GM23338 (cell line): Measurements from ENCODE around the gene LCP1.

ENCODE experiments used
- CREB1 ChIP-seq: fragments of 250-450 bp; sonication (Bioruptor Pico); IDR thresholded peaks from 2 replicates; pipeline ENCODE4 v1.5.0; 2020; ENCODE audit warnings: low read depth, mild to moderate bottlenecking, moderate library complexity
- EZH2 ChIP-seq: fragments of 200-600 bp; sonication (generic); IDR thresholded peaks from one replicate; pipeline ENCODE4 v1.8.0; 2017; ENCODE audit warnings: antibody characterized with exemption, mild to moderate bottlenecking, low read depth; ENCODE audit not compliant: unreplicated experiment
- EZH2phosphoT487 ChIP-seq: fragments of 200-600 bp; sonication (generic); IDR thresholded peaks from one replicate; pipeline ENCODE4 v1.8.1; 2018; ENCODE audit warnings: antibody characterized with exemption; ENCODE audit not compliant: unreplicated experiment
- JUNB ChIP-seq: IDR thresholded peaks from one replicate; pipeline ENCODE4 v1.6.1; 2016; ENCODE audit warnings: antibody characterized with exemption; ENCODE audit not compliant: unreplicated experiment
- NANOG ChIP-seq: IDR thresholded peaks from 2 replicates; pipeline ENCODE4 v1.6.1; 2016; ENCODE audit warnings: antibody characterized with exemption, borderline replicate concordance
- POLR2AphosphoS5 ChIP-seq: IDR thresholded peaks from 2 replicates; pipeline ENCODE4 v1.6.1; 2016; ENCODE audit warnings: antibody characterized with exemption, low read depth
- STAT1 ChIP-seq: IDR thresholded peaks from one replicate; pipeline ENCODE4 v1.6.1; 2016; ENCODE audit warnings: antibody characterized with exemption; ENCODE audit not compliant: unreplicated experiment
- TF ChIP-seq, protein P1 (sequence below): IDR thresholded peaks from one replicate; pipeline ENCODE4 v1.6.1; 2018; ENCODE audit warnings: antibody characterized with exemption; ENCODE audit not compliant: unreplicated experiment
- TF ChIP-seq, protein P2 (sequence below), 2 experiments: fragments of 200-600 bp in 1 of 2; sonication (generic) in 1 of 2; conservative IDR thresholded peaks; 2 replicates each; pipeline versions ENCODE4 v1.5.1 to v1.6.1; 2016 to 2017; ENCODE audit warnings: antibody characterized with exemption in 2 of 2, low read depth in 2 of 2, mild to moderate bottlenecking in 2 of 2, moderate library complexity in 1 of 2
- TF ChIP-seq, protein P3 (sequence below): IDR thresholded peaks from 2 replicates; pipeline ENCODE4 v1.6.1; 2016; ENCODE audit warnings: antibody characterized with exemption
- TF ChIP-seq, protein P4 (sequence below): fragments of 250-450 bp; sonication (Bioruptor Pico); IDR thresholded peaks from 2 replicates; pipeline ENCODE4 v1.5.0; 2020; ENCODE audit warnings: mild to moderate bottlenecking, moderate library complexity

DNA sequence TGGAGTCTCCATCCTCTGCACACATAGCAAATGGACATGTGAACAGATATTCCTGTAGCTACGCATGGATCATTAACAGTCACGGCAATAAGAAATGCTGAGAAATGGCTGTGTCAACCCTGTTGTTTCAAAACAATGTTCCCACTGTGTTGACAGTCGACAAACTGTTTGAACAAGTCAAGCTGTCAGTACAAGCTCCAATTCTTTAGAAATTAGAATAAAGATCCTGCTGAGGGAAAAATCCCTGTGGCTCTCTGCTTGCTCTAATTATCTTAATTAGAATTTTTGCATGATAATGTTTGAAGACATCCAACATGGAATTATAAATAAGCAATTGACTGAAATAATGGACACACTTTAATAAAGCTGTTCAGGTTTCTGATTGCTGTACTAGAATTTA is 39.2 kb downstream of the LCP1 start:
- TF ChIP-seq EZH2 (no peak), POLR2AphosphoS5 (no peak), NANOG (no peak), STAT1 (no peak), EZH2phosphoT487 (no peak), CREB1 (CRISPR knock-in tag) (no peak), JUNB (no peak)
- TF ChIP-seq, protein P1, sequence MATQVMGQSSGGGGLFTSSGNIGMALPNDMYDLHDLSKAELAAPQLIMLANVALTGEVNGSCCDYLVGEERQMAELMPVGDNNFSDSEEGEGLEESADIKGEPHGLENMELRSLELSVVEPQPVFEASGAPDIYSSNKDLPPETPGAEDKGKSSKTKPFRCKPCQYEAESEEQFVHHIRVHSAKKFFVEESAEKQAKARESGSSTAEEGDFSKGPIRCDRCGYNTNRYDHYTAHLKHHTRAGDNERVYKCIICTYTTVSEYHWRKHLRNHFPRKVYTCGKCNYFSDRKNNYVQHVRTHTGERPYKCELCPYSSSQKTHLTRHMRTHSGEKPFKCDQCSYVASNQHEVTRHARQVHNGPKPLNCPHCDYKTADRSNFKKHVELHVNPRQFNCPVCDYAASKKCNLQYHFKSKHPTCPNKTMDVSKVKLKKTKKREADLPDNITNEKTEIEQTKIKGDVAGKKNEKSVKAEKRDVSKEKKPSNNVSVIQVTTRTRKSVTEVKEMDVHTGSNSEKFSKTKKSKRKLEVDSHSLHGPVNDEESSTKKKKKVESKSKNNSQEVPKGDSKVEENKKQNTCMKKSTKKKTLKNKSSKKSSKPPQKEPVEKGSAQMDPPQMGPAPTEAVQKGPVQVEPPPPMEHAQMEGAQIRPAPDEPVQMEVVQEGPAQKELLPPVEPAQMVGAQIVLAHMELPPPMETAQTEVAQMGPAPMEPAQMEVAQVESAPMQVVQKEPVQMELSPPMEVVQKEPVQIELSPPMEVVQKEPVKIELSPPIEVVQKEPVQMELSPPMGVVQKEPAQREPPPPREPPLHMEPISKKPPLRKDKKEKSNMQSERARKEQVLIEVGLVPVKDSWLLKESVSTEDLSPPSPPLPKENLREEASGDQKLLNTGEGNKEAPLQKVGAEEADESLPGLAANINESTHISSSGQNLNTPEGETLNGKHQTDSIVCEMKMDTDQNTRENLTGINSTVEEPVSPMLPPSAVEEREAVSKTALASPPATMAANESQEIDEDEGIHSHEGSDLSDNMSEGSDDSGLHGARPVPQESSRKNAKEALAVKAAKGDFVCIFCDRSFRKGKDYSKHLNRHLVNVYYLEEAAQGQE: no peak
- TF ChIP-seq, protein P2, sequence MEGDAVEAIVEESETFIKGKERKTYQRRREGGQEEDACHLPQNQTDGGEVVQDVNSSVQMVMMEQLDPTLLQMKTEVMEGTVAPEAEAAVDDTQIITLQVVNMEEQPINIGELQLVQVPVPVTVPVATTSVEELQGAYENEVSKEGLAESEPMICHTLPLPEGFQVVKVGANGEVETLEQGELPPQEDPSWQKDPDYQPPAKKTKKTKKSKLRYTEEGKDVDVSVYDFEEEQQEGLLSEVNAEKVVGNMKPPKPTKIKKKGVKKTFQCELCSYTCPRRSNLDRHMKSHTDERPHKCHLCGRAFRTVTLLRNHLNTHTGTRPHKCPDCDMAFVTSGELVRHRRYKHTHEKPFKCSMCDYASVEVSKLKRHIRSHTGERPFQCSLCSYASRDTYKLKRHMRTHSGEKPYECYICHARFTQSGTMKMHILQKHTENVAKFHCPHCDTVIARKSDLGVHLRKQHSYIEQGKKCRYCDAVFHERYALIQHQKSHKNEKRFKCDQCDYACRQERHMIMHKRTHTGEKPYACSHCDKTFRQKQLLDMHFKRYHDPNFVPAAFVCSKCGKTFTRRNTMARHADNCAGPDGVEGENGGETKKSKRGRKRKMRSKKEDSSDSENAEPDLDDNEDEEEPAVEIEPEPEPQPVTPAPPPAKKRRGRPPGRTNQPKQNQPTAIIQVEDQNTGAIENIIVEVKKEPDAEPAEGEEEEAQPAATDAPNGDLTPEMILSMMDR (conservative IDR thresholded peaks at IDR 0.05; ENCODE audit: low read depth in 2 of 2): no peak
- TF ChIP-seq, protein P3, sequence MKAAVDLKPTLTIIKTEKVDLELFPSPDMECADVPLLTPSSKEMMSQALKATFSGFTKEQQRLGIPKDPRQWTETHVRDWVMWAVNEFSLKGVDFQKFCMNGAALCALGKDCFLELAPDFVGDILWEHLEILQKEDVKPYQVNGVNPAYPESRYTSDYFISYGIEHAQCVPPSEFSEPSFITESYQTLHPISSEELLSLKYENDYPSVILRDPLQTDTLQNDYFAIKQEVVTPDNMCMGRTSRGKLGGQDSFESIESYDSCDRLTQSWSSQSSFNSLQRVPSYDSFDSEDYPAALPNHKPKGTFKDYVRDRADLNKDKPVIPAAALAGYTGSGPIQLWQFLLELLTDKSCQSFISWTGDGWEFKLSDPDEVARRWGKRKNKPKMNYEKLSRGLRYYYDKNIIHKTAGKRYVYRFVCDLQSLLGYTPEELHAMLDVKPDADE: no peak
- TF ChIP-seq, protein P4, sequence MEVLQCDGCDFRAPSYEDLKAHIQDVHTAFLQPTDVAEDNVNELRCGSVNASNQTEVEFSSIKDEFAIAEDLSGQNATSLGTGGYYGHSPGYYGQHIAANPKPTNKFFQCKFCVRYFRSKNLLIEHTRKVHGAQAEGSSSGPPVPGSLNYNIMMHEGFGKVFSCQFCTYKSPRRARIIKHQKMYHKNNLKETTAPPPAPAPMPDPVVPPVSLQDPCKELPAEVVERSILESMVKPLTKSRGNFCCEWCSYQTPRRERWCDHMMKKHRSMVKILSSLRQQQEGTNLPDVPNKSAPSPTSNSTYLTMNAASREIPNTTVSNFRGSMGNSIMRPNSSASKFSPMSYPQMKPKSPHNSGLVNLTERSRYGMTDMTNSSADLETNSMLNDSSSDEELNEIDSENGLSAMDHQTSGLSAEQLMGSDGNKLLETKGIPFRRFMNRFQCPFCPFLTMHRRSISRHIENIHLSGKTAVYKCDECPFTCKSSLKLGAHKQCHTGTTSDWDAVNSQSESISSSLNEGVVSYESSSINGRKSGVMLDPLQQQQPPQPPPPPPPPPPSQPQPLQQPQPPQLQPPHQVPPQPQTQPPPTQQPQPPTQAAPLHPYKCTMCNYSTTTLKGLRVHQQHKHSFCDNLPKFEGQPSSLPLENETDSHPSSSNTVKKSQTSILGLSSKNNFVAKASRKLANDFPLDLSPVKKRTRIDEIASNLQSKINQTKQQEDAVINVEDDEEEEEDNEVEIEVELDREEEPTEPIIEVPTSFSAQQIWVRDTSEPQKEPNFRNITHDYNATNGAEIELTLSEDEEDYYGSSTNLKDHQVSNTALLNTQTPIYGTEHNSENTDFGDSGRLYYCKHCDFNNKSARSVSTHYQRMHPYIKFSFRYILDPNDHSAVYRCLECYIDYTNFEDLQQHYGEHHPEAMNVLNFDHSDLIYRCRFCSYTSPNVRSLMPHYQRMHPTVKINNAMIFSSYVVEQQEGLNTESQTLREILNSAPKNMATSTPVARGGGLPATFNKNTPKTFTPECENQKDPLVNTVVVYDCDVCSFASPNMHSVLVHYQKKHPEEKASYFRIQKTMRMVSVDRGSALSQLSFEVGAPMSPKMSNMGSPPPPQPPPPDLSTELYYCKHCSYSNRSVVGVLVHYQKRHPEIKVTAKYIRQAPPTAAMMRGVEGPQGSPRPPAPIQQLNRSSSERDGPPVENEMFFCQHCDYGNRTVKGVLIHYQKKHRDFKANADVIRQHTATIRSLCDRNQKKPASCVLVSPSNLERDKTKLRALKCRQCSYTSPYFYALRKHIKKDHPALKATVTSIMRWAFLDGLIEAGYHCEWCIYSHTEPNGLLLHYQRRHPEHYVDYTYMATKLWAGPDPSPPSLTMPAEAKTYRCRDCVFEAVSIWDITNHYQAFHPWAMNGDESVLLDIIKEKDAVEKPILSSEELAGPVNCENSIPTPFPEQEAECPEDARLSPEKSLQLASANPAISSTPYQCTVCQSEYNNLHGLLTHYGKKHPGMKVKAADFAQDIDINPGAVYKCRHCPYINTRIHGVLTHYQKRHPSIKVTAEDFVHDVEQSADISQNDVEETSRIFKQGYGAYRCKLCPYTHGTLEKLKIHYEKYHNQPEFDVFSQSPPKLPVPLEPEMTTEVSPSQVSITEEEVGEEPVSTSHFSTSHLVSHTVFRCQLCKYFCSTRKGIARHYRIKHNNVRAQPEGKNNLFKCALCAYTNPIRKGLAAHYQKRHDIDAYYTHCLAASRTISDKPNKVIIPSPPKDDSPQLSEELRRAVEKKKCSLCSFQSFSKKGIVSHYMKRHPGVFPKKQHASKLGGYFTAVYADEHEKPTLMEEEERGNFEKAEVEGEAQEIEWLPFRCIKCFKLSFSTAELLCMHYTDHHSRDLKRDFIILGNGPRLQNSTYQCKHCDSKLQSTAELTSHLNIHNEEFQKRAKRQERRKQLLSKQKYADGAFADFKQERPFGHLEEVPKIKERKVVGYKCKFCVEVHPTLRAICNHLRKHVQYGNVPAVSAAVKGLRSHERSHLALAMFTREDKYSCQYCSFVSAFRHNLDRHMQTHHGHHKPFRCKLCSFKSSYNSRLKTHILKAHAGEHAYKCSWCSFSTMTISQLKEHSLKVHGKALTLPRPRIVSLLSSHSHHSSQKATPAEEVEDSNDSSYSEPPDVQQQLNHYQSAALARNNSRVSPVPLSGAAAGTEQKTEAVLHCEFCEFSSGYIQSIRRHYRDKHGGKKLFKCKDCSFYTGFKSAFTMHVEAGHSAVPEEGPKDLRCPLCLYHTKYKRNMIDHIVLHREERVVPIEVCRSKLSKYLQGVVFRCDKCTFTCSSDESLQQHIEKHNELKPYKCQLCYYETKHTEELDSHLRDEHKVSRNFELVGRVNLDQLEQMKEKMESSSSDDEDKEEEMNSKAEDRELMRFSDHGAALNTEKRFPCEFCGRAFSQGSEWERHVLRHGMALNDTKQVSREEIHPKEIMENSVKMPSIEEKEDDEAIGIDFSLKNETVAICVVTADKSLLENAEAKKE: no peak
